HepG2 (cell line): Measurements from ENCODE around the gene MBD3. TPM values are rescaled to one million over a fixed set of nuclear protein-coding genes. Genes with fewer than 3 reads are reported as not detected.
A peak's percentile ranks its signal among the peaks of the same experiment; 100 is the strongest.

Experiments used
- AGO2 ChIP-seq: fragments of 200-400 bp; formaldehyde crosslinking; optimal IDR thresholded peaks from 2 replicates; pipeline ENCODE3; 2017; ENCODE audit warnings: mild to moderate bottlenecking, low read depth, low read length, moderate library complexity
- ARNTL ChIP-seq: sonication (generic); formaldehyde crosslinking; IDR thresholded peaks from 2 replicates; pipeline ENCODE4 v1.4.0; 2020; ENCODE audit warnings: mild to moderate bottlenecking, missing genetic modification reagents
- ASH2L ChIP-seq: fragments of 300-600, 200-600 bp; sonication (generic); IDR thresholded peaks from 2 replicates; pipeline ENCODE4 v1.7.0; 2017; ENCODE audit warnings: low read depth, mild to moderate bottlenecking, moderate library complexity, mixed read lengths, low read length; ENCODE audit not compliant: insufficient read length
- DRAP1 ChIP-seq: IDR thresholded peaks from 2 replicates; pipeline ENCODE4 v1.6.1; 2016; ENCODE audit warnings: missing genetic modification reagents, missing compliant biosample characterization
- ELF3 ChIP-seq: IDR thresholded peaks from 2 replicates; pipeline ENCODE4 v1.6.1; 2016; ENCODE audit warnings: missing genetic modification reagents, missing compliant biosample characterization
- GABPA ChIP-seq, 2 experiments: IDR thresholded peaks; 2 replicates each; pipeline ENCODE4 v1.6.1; 2011 to 2016; ENCODE audit warnings: low read depth in 2 of 2, low read length in 1 of 2, missing biosample characterization in 1 of 2, missing genetic modification characterization in 1 of 2
- HHEX ChIP-seq: IDR thresholded peaks from 2 replicates; pipeline ENCODE4 v1.6.1; 2016; ENCODE audit warnings: control low read depth
- HMG20A ChIP-seq: IDR thresholded peaks from 2 replicates; pipeline ENCODE4 v1.6.1; 2016; ENCODE audit warnings: borderline replicate concordance
- HMGXB3 ChIP-seq: sonication (generic); formaldehyde crosslinking; IDR thresholded peaks from 2 replicates; pipeline ENCODE4 v1.4.0; 2020; ENCODE audit warnings: missing genetic modification reagents, borderline replicate concordance
- KLF16 ChIP-seq, 2 experiments: sonication (generic) in 1 of 2; formaldehyde crosslinking in 1 of 2; IDR thresholded peaks; 2 replicates each; pipeline versions ENCODE4 v1.6.1 to v1.8.0; 2016 to 2023; ENCODE audit warnings: missing genetic modification reagents in 2 of 2, missing compliant biosample characterization in 1 of 2
- MED8 ChIP-seq: sonication (generic); formaldehyde crosslinking; IDR thresholded peaks from 2 replicates; pipeline ENCODE4 v1.8.1; 2023; ENCODE audit warnings: mild to moderate bottlenecking, missing genetic modification reagents; ENCODE audit not compliant: insufficient replicate concordance
- MXD1 ChIP-seq: sonication (generic); formaldehyde crosslinking; IDR thresholded peaks from 2 replicates; pipeline ENCODE4 v1.4.0; 2020; ENCODE audit warnings: mild to moderate bottlenecking, missing genetic modification reagents
- REPIN1 ChIP-seq: sonication (generic); formaldehyde crosslinking; IDR thresholded peaks from 2 replicates; pipeline ENCODE4 v1.8.0; 2022; ENCODE audit warnings: missing genetic modification reagents, low read depth, mild to moderate bottlenecking, borderline replicate concordance
- RORA ChIP-seq: sonication (generic); formaldehyde crosslinking; IDR thresholded peaks from 2 replicates; pipeline ENCODE4 v1.5.0; 2020; ENCODE audit warnings: mild to moderate bottlenecking, missing genetic modification reagents, moderate library complexity
- TRIM24 ChIP-seq: sonication (generic); formaldehyde crosslinking; IDR thresholded peaks from 2 replicates; pipeline ENCODE4 v1.8.0; 2022; ENCODE audit warnings: mild to moderate bottlenecking, missing genetic modification reagents
- ZBTB44 ChIP-seq: sonication (generic); formaldehyde crosslinking; IDR thresholded peaks from 2 replicates; pipeline ENCODE4 v1.4.0; 2020; ENCODE audit warnings: missing genetic modification reagents
- ZNF20 ChIP-seq: sonication (generic); formaldehyde crosslinking; IDR thresholded peaks from 2 replicates; pipeline ENCODE4 v1.4.0; 2020; ENCODE audit warnings: mild to moderate bottlenecking, moderate library complexity, missing genetic modification reagents
- ZNF282 ChIP-seq: fragments of 450-650 bp; IDR thresholded peaks from 2 replicates; pipeline ENCODE4 v1.6.1; 2018; ENCODE audit not compliant: partially characterized antibody
- ZNF350 ChIP-seq: sonication (generic); formaldehyde crosslinking; IDR thresholded peaks from 2 replicates; pipeline ENCODE4 v1.4.0; 2020; ENCODE audit warnings: mild to moderate bottlenecking, low read depth, missing genetic modification reagents, borderline replicate concordance
- ZNF598 ChIP-seq: sonication (generic); formaldehyde crosslinking; IDR thresholded peaks from 2 replicates; pipeline ENCODE4 v1.5.1; 2020; ENCODE audit warnings: mild to moderate bottlenecking, missing genetic modification reagents, borderline replicate concordance
- ZNF776 ChIP-seq: sonication (generic); formaldehyde crosslinking; IDR thresholded peaks from 2 replicates; pipeline ENCODE4 v1.4.0; 2020; ENCODE audit warnings: mild to moderate bottlenecking, missing genetic modification reagents
- polyA plus RNA-seq, 8 experiments: library from polyadenylated mRNA; depleted of rRNA in 3 of 8; stranded (reverse) in 7 of 8; unstranded in 1 of 8; fragments of >200 nt; fragmentation: Illumina TruSeq in 4 of 8; extraction: Trizol in 4 of 8; gene quantifications; 2 replicates each; pipeline versions ENCODE4 v1.2.1 to v1.2.3, GENCODE V29; 2011 to 2016; ENCODE audit warnings: low read depth in 4 of 8, missing spikeins in 1 of 8, mixed read lengths in 1 of 8; ENCODE audit not compliant: insufficient read depth in 1 of 8
- total RNA-seq, 5 experiments: library from RNA; depleted of rRNA; stranded (reverse); fragments of >200 nt; fragmentation: Illumina TruSeq; extraction: Trizol; gene quantifications; 2 replicates each; pipeline ENCODE4 v1.2.3, GENCODE V29; 2016; ENCODE audit warnings: low read depth in 1 of 5

Gene MBD3
- total and polyA plus RNA-seq, 2 of the 13 experiments (the other 11 are each of a cell fraction or from before 2014, with no cell fraction given), result 21.2 to 76.9 TPM

- TF ChIP-seq KLF16 (CRISPR knock-in tag; IDR thresholded peaks at IDR 0.05) (peak in 1 of 2 experiments; percentile 60; a peak in 1 of 4 replicates), ZNF350 (CRISPR knock-in tag) (no peak), HMGXB3 (CRISPR knock-in tag) (no peak), ELF3 (peak; percentile 43; the same call in 1 of the 2 replicates), ZNF776 (CRISPR knock-in tag) (no peak; the same call in 1 of the 2 replicates), ASH2L (peak; percentile 7), ZNF20 (CRISPR knock-in tag) (no peak), DRAP1 (CRISPR knock-in tag) (peak; percentile 60; the same call in 1 of the 2 replicates), MED8 (CRISPR knock-in tag) (peak; percentile 73), MXD1 (CRISPR knock-in tag) (peak; percentile 85), REPIN1 (CRISPR knock-in tag) (peak; percentile 39; the same call in 1 of the 2 replicates), RORA (CRISPR knock-in tag) (no peak), ZBTB44 (CRISPR knock-in tag) (no peak), HHEX (no peak), TRIM24 (CRISPR knock-in tag) (no peak), AGO2 (peak; percentile 94), HMG20A (CRISPR knock-in tag) (no peak), ARNTL (0 out of 2 replicates have a peak, but pooled peaks have one; percentile 37), ZNF282 (no peak), GABPA (IDR thresholded peaks at IDR 0.05; ENCODE audit: low read depth, low read length) (no peak), GABPA (CRISPR knock-in tag; IDR thresholded peaks at IDR 0.05; ENCODE audit: low read depth) (no peak), ZNF598 (CRISPR knock-in tag) (no peak)
Observed at GRCh38 chr19:1592024-1592754, 476 bp downstream of the MBD3 start (continued).
